GM19455 (cell line): ENCODE results near the gene KLF7.

ENCODE experiments used
- ATAC-seq: cut with Tn5 transposase; IDR thresholded peaks from one replicate; pipeline ENCODE4 v1.9.1; 2021; ENCODE audit not compliant: unreplicated experiment

KLF7 gene

GRCh38 chr2:207165121-207166038 lies at the start of gene KLF7:
Gene KLF7, minus strand, starts transcription at chr2:207165948. Its CDS starts 380 bp downstream, at chr2:207165568.
- no peak for ATAC-seq

GRCh38 chr2:207215308-207215707 lies 49.6 kb upstream of the KLF7 start:
- ATAC-seq, result no peak

GRCh38 chr2:207214446-207214845 lies 48.7 kb upstream of the KLF7 start:
- ATAC-seq, result no peak

- ATAC-seq, result no peak
These were observed 40.3 kb upstream of the KLF7 start for GRCh38 chr2:207206011-207206410.

GRCh38 chr2:207205173-207205957 lies 39.6 kb upstream of the KLF7 start:
- ATAC-seq, result no peak

- no peak for ATAC-seq
These were observed 37.3 kb upstream of the KLF7 start for GRCh38 chr2:207203056-207203455.

- ATAC-seq, result no peak
These were observed 36.9 kb upstream of the KLF7 start for GRCh38 chr2:207202645-207203044.

- no peak for ATAC-seq
These were observed 35.7 kb upstream of the KLF7 start for GRCh38 chr2:207201416-207201815.

GRCh38 chr2:207200136-207200535 lies 34.4 kb upstream of the KLF7 start:
- no peak for ATAC-seq

- ATAC-seq, result no peak
These were observed 28.3 kb upstream of the KLF7 start for GRCh38 chr2:207194028-207194427.

GRCh38 chr2:207188626-207189419 lies 23.1 kb upstream of the KLF7 start:
- ATAC-seq, result no peak

GRCh38 chr2:207185372-207185771 lies 19.6 kb upstream of the KLF7 start:
- ATAC-seq, result no peak

GRCh38 chr2:207184768-207185167 lies 19.0 kb upstream of the KLF7 start:
- ATAC-seq, result no peak

GRCh38 chr2:207184348-207184747 lies 18.6 kb upstream of the KLF7 start:
- ATAC-seq, result no peak

GRCh38 chr2:207183506-207183905 lies 17.8 kb upstream of the KLF7 start:
- no peak for ATAC-seq

- no peak for ATAC-seq
These were observed 17.2 kb upstream of the KLF7 start for GRCh38 chr2:207182911-207183310.

- ATAC-seq, result no peak
These were observed 16.0 kb upstream of the KLF7 start for GRCh38 chr2:207181526-207182274.

GRCh38 chr2:207180741-207181140 lies 15.0 kb upstream of the KLF7 start:
- no peak for ATAC-seq

GRCh38 chr2:207176247-207176646 lies 10.5 kb upstream of the KLF7 start:
- no peak for ATAC-seq

GRCh38 chr2:207173641-207174040 lies 7.9 kb upstream of the KLF7 start:
- ATAC-seq, result no peak
